ENCODE measurements around the gene SHBG. TPM values are rescaled to one million over a fixed set of nuclear protein-coding genes. Genes with fewer than 3 reads are reported as not detected.
"Not testable (repeated sequence)": the region's sequence is repeated elsewhere in the genome, so short reads cannot be mapped to it uniquely, and the experiment has no call there.

The SHBG gene
- total and polyA plus RNA-seq, 2 experiments from 2014 or later: 2.2 to 5.6 TPM

- peak overlapping the region; percentile 76 for H3K27ac ChIP-seq
- no peak for DNase-seq (ENCODE audit: low read depth in 1 of 2, low spot score in 1 of 2)
- no peak for TF ChIP-seq CTCF (IDR thresholded peaks at IDR 0.05; ENCODE audit: low read depth, low read length)
- no peaks in the 10 kb centered on the region for H3K36me3 ChIP-seq
- H3K9me3 ChIP-seq (ENCODE audit: low read depth): no peaks in the 10 kb centered on the region
- no peak overlapping the region for H3K4me3 ChIP-seq
- peaks cover 11% of the 10 kb centered on the region for H3K4me1 ChIP-seq (ENCODE audit: low read depth)
- H3K27me3 ChIP-seq: no peaks in the 10 kb centered on the region
Measured at GRCh38 chr17:7633093-7633492, 3.2 kb downstream of the SHBG start.

GRCh38 chr17:7634384-7634783, 4.4 kb downstream of the SHBG start:
- Histone ChIP-seq H3K4me3 (no peak overlapping the region), H3K36me3 (no peaks in the 10 kb centered on the region), H3K4me1 (ENCODE audit: low read depth) (peaks cover 11% of the 10 kb centered on the region), H3K9me3 (ENCODE audit: low read depth) (no peaks in the 10 kb centered on the region), H3K27ac (no peak overlapping the region), H3K27me3 (no peaks in the 10 kb centered on the region)
- DNase-seq (ENCODE audit: low read depth in 1 of 2, low spot score in 1 of 2): peak; percentile 76 to 87
- TF ChIP-seq CTCF (IDR thresholded peaks at IDR 0.05; ENCODE audit: low read depth, low read length): peak; percentile 79

DNA sequence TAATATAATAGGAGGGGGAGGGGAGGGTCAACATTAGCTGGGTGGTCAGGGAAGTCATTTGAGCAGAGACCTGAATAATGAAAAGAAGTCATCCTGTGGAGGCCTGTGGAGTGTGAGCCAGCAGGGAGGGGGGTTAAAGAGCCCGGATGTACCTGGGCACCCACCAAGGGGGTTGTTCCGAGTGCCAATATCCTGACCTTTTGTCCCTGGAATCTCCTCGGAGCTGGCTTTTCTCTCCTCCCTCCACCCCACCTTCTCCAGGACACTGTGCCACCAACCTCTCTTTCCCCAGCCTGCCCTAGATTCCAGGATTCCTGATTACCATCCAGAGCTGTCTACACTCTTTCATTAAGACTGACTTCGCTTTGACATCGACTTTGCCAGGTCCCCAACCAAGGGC, 6.2 kb downstream of the SHBG start:
- DNase-seq (ENCODE audit: low read depth in 1 of 2, low spot score in 1 of 2): no peak
- TF ChIP-seq CTCF (IDR thresholded peaks at IDR 0.05; ENCODE audit: low read depth, low read length): no peak

GRCh38 chr17:7640783-7641182, 10.8 kb downstream of the SHBG start:
- no peak overlapping the region for H3K4me3 ChIP-seq
- TF ChIP-seq CTCF (IDR thresholded peaks at IDR 0.05; ENCODE audit: low read depth, low read length): no peak
- H3K27me3 ChIP-seq: no peaks in the 10 kb centered on the region
- H3K27ac ChIP-seq: no peak overlapping the region
- peaks cover 13% of the 10 kb centered on the region for H3K4me1 ChIP-seq (ENCODE audit: low read depth)
- H3K36me3 ChIP-seq: no peaks in the 10 kb centered on the region
- no peaks in the 10 kb centered on the region for H3K9me3 ChIP-seq (ENCODE audit: low read depth)
- no peak for DNase-seq (ENCODE audit: low read depth in 1 of 2, low spot score in 1 of 2)

More for the DNA sequence above, 6.2 kb downstream of the SHBG start:
- Histone ChIP-seq H3K9me3 (ENCODE audit: low read depth) (no peaks in the 10 kb centered on the region), H3K4me3 (no peak overlapping the region), H3K27ac (no peak overlapping the region), H3K27me3 (no peaks in the 10 kb centered on the region), H3K4me1 (ENCODE audit: low read depth) (peaks cover 11% of the 10 kb centered on the region), H3K36me3 (no peaks in the 10 kb centered on the region)

GRCh38 chr17:7641635-7642034, 11.7 kb downstream of the SHBG start:
- H3K27ac ChIP-seq; H3K9me3 ChIP-seq (ENCODE audit: low read depth); H3K27me3 ChIP-seq; H3K4me1 ChIP-seq (ENCODE audit: low read depth); DNase-seq (ENCODE audit: low read depth in 1 of 2, low spot score in 1 of 2); H3K4me3 ChIP-seq; H3K36me3 ChIP-seq: not testable (repeated sequence)

DNA sequence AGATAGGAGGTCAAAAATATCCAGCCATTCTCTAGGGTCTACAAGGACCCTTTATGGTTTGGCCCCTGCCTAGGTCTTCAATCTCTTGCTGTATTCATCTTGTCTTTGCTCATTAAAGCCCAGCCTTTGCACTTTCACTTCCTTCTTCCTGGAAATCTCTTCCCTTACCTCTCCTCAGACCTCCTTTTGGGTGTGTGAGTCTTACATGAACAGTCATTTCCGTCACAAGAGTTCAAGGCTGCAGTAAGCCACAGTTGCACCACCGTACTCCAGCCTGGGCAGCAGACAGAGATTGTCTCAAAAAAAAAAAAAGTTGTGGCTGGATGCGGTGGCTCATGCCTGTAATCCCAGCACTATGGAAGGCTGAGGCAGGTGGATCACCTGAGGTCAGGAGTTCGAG, 14.8 kb downstream of the SHBG start:
- no peak for DNase-seq (ENCODE audit: low read depth in 1 of 2, low spot score in 1 of 2)
- no peak for TF ChIP-seq CTCF (IDR thresholded peaks at IDR 0.05; ENCODE audit: low read depth, low read length)
- H3K27ac ChIP-seq: no peak overlapping the region
- no peak overlapping the region for H3K4me3 ChIP-seq
- peaks cover 8% of the 10 kb centered on the region for H3K4me1 ChIP-seq (ENCODE audit: low read depth)
- H3K36me3 ChIP-seq: no peaks in the 10 kb centered on the region
- no peaks in the 10 kb centered on the region for H3K27me3 ChIP-seq
- no peaks in the 10 kb centered on the region for H3K9me3 ChIP-seq (ENCODE audit: low read depth)
